Fibroblast of villous mesenchyme (primary cell): Measurements from ENCODE around the gene HSDL1. TPM values are rescaled to one million over a fixed set of nuclear protein-coding genes. Genes with fewer than 3 reads are reported as not detected.

ENCODE experiments used
- DNase-seq: peaks from one replicate; pipeline ENCODE4 v3.0.0-alpha.2; 2010; ENCODE audit warnings: low read depth
- H3K4me3 ChIP-seq: 2 replicates; pipeline ENCODE4 v1.5.1; 2011; ENCODE audit warnings: low read depth, mild to moderate bottlenecking, low read length
- total RNA-seq: library from RNA; depleted of rRNA; stranded (reverse); fragments of >200 nt; gene quantifications from 2 replicates; pipeline ENCODE4 v1.2.3, GENCODE V29; 2012
- TF ChIP-seq, protein P1 (sequence below): IDR thresholded peaks from 2 replicates; pipeline ENCODE4 v1.5.1; 2012; ENCODE audit warnings: low read depth, mild to moderate bottlenecking, low read length; ENCODE audit not compliant: insufficient read depth

HSDL1 gene
- total RNA-seq, 1 donor = 29.8 TPM

GRCh38 chr16:84150926-84151325 lies 5.9 kb upstream of the HSDL1 start:
- TF ChIP-seq, protein P1, sequence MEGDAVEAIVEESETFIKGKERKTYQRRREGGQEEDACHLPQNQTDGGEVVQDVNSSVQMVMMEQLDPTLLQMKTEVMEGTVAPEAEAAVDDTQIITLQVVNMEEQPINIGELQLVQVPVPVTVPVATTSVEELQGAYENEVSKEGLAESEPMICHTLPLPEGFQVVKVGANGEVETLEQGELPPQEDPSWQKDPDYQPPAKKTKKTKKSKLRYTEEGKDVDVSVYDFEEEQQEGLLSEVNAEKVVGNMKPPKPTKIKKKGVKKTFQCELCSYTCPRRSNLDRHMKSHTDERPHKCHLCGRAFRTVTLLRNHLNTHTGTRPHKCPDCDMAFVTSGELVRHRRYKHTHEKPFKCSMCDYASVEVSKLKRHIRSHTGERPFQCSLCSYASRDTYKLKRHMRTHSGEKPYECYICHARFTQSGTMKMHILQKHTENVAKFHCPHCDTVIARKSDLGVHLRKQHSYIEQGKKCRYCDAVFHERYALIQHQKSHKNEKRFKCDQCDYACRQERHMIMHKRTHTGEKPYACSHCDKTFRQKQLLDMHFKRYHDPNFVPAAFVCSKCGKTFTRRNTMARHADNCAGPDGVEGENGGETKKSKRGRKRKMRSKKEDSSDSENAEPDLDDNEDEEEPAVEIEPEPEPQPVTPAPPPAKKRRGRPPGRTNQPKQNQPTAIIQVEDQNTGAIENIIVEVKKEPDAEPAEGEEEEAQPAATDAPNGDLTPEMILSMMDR = no peak
- H3K4me3 ChIP-seq = no peak overlapping the region

DNA sequence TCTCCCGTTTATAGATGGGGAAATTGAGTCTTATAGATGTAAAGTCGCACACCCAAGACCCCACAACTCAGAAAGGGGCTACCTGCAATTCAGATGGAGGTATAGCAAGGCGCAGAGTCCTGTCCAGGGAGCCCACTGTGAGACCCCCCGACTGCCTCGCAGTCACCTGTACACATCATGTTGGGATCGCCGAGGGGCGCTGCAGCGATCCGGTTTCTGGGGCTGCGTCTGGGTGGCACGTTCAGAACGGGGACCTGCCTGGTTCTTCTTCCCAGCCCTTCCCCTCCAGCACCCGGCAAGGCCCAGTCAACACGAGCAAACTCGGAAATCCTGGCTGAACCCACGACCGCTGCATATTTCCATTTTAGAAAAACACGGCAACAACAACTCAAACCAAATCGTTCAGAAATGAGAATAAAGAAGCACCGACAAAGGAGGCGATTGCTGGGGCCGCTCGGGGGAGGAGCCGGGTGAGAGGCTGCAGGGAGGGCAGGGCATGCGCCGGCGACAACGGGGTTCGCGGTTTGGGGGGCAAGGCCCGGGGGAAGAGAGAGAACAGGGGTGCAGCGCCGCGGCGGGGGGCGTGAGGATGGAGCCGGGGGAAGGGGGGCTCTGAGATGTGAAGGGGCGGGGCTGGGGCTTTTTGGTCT lies 643 bp downstream of the HSDL1 start:
- DNase-seq = peak; percentile 17
- TF ChIP-seq, protein P1 = peak; percentile 21
- peak overlapping the region; percentile 85 for H3K4me3 ChIP-seq

More at GRCh38 chr16:84150926-84151325, 5.9 kb upstream of the HSDL1 start:
- no peak for DNase-seq

DNA sequence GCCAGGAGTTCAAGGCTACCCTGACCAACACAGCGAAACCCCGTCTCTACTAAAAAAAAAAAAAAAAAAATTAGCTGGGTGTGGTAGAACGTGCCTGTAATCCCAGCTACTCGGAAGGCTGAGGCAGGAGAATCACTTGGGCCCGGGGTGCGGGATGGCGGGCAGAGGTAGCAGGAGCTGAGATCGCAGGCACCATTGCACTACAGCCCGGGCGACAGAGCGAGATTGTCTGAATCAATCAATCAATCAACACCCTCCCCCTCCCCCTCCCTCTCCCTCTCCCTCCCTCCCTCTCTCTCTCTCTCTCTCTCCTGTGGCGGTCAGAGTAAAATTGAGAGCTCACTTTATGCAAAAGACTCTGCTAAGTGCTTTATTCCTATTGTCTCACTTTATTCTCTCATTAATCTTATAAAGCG lies 1.2 kb downstream of the HSDL1 start:
- TF ChIP-seq, protein P1 = no peak
- no peak for DNase-seq
- H3K4me3 ChIP-seq = peak overlapping the region; percentile 85

DNA sequence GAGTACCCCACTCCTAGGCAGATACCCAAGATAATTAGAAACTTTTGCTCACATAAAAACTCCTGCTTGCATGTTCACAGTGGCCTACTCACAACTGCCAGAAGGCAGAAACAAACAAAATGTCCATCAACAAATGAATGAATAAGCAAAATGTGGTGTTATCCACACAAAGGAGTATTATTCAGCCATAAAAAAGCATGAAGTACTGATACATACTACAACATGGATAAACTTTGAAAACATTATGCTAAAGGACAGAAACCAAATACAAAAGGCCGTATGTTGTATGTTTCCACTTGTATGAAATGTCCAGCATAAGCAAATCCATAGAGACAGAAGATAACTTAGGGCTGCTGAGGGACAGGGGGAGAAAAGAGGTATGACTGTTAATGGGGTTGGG lies 1.9 kb downstream of the HSDL1 start:
- DNase-seq = no peak
- no peak overlapping the region for H3K4me3 ChIP-seq
- TF ChIP-seq, protein P1 = no peak

GRCh38 chr16:84141143-84141670 lies 3.8 kb downstream of the HSDL1 start:
- TF ChIP-seq, protein P1 = no peak
- no peak for DNase-seq

DNA sequence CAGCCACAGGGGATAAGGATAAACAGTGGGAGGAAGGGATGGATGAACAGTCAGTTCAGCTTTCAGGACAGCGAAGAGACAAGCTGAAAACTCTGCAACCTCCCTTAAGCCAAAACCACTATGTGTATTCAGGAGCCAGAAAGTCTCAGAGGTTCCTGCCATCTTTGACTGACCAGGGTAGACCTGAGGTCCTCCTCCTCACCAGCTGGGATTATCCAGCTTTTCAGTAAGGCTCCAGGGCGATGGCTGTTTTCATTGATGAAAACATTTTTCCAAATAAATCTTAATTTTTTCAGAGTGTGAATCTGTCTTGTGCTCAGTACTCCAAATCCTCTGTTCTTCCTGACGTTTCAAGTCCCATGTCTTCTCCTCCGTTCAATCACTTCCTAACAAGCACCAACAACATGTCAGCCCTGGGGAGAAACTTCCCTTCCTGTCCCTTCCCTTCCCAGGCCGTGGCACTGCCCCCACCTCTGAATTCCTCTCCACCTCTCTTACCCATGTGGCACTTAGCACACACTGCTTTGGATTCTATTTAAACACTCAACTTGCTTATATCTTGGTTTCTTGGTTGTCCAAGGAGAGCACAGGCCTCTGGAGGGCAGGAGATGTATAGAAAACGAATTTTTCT lies 5.2 kb downstream of the HSDL1 start:
- TF ChIP-seq, protein P1 = no peak
- no peak for DNase-seq
- H3K4me3 ChIP-seq = no peak overlapping the region

More at GRCh38 chr16:84141143-84141670, 3.8 kb downstream of the HSDL1 start:
- H3K4me3 ChIP-seq = no peak overlapping the region
